ENCODE results near the gene ARF5.

The ARF5 gene

GRCh38 chr7:127635659-127636285 lies 47.6 kb downstream of the ARF5 start:
- DNase-seq (ENCODE audit: low read depth) = no peak

GRCh38 chr7:127638197-127638596 lies 50.0 kb downstream of the ARF5 start:
- no peak for DNase-seq (ENCODE audit: low read depth)

Data from GM04503 (cell line).